NCI-H2196 (cell line): Measurements from ENCODE around the gene CLPTM1L.
"Not testable (repeated sequence)": the region's sequence is repeated elsewhere in the genome, so short reads cannot be mapped to it uniquely, and the experiment has no call there.

Experiments
- DNase-seq: peaks from one replicate; lab custom pipeline; 2025; ENCODE audit not compliant: unreplicated experiment; lab: John Stamatoyannopoulos, UW

The CLPTM1L gene

DNA sequence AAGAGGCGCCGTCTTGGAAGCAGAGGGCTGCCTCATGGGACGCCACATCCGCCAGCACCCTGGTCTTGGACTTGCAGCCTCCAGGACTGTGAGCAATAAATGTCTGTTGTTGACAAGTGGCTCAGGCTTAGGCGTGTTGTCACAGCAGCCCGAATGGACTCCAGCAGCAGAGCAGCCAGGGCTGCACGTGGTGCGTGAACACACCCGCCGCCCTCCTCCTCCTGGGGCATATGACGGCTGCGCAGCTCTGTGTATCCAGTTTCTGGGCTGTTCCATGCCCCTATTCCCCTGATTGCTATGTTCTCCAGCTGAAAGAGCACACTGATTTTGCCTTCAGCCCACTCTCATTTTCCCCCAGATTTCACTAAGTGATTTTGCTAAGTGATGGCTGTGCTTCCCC is 36.0 kb upstream of the CLPTM1L start:
- no peak for DNase-seq

DNA sequence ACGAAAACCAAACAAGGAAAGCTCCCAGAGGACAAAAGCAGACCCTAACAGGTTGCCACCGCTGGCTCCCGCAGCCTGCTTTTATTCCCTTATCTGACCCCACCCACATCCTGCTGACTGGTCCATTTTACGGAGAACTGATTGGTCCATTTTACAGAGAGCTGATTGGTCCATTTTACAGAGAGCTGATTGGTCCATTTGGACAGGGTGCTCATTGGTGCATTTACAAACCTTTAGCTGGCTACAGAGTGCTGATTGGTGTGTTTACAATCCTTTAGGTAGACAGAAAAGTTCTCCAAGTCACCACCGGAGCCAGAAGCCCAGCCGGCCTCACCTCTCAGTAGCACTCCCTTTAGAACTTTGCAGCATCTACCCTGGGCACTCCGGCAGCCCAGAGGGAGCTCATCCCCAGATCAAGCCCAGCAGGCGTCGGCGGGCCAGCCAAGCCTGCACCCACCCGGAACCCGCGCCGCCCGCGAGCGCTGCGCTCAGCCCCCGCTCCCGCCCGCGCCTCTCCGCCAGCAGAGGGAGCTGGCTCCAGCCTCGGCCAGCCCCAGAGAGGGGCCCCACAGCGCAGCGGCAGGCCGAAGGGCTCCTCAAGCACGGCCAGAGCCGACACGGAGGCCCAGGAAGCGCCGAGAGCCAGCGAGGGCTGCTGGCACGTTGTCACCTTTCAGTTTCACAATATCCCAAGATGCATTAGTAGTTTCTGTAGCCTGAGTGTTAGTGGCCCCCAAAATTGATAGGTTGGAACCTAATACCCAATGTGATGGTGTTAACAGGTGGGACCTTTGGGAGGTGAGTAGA is 35.3 kb upstream of the CLPTM1L start:
- DNase-seq = no peak

DNA sequence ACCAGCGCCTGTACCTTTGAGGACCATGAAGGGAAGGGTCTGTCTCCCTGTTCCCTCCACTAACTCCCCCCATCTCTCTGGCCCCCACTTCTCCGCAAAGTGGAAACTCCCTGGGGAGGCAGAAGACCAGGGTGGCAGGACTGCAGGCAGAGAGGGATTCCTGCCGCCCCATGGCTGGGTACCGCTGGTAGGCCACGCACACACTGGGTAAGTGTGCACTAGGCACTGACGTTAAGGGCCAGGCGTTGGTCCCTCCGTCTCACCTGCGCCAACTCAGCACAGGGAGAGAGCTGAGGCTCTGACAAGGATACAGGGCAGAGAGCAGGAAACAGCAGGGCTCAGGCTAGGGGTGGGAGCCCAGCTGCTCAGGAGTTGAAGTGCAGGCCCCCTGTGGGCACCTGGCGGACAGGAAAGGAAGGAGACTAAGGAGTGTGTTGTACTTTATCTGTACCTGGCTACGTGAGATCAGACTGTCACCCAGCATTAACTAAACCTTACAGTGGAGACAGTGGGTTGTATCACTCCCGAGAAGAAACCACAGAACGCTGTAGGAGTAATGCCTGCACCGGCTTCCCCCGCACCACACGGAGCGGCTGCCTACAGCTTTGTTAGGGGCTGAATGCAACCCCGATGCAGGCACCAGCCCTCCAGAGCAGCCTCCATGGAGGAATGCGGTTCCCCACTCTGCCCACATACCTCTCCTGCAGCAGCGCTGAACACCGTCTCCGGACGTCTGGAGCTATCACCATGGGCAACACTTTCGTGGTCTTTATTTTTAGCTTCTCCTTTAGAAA is 34.2 kb upstream of the CLPTM1L start:
- DNase-seq = no peak

DNA sequence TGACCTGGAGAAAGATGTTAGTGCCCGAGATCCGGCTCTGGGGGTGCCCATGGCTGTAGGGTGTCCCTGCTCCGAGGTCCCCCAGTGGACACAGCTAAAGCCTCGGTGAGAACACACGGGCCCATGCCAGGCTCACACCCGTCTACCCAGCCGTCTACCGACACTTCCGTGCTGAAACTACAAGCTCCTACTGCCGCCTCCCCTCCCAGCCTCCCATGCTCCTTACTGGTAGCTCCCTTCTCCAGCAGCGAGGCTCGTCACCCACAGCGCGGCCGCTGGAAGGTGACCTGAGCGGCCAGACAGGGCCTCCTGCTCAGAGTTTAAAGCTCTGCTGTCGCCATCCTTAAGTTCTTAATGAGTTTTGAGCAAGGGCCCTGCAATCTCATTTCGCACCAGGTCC is 33.2 kb upstream of the CLPTM1L start:
- no peak for DNase-seq

DNA sequence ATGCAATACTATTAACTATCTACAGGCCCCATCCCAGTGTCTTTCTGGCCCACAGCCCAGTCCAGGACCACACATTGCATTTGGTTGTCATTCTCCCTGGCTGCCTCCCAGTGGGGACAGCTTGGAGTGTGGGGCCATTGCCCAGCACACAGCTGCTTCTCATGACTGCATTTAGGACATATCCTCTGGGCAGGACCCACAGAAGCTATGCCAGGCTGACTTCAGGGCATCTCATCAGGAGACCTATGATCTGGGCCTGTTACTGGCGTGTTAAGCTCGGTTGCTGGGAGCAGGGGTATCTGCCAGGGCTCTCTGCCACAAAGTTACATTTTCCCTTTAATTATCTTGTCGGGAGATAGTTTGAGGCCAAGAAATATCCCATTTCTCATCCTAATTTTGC is 32.1 kb upstream of the CLPTM1L start:
- DNase-seq = no peak

DNA sequence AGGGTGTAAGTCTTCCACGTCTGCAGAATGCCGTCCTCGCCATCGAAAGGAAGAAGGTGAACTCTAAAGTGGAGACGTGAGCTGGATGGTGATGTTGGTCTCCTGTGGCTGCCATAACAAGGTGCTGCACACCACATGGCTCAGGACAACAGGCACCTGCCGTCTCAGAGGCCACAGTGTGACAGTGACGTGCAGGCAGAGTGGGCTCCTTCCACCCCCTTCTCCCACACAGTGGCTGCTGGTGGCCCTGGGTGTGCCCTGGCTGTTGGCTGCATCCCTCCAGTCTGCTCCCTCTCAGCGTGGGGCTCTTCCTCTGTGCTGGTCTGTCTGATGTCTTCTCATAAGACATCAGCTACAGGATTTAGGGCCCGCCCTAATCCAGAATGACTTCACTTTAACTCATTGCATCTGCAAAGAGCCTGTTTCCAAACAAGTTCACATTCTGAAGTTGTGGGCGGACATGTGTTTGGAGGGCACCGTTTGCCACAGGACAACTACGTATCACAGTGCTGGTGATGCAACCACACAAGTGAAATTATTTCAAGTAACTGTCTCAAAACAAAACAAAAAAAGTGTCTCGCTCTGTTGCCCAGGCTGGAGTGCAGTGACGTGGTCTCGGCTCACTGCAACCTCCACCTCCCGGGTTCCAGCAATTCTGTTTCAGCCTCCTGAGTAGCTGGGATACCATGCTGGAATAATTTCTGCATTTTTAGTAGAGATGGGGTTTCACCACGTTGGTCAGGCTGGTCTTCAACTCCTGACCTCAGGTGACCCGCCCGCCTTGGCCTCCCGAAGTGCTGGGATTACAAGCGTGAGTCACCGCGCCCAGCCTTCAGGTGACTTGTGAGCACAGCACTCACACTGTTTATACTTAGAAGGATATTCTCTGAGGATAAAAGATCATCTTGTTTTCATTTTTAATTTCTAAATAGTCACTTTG is 31.2 kb upstream of the CLPTM1L start:
- DNase-seq = no peak

DNA sequence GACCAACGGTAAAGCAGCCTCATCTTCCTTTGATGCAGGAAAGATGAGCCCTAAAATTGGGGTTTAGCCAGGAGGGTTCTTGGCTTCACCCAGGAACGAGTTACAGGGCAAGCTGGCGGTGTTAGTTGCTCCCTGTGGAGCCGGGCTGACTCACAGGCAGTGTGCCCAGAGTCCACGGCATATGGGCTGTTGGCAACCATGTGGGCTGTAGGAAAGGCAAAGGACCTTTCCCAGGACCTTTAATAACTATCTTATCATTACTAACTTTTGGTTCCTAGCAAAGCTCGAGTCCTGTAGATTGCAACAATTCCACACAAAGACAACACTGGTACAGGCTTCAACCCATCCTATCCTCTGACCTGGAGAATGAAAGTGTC is 29.8 kb upstream of the CLPTM1L start:
- DNase-seq = peak; percentile 25

DNA sequence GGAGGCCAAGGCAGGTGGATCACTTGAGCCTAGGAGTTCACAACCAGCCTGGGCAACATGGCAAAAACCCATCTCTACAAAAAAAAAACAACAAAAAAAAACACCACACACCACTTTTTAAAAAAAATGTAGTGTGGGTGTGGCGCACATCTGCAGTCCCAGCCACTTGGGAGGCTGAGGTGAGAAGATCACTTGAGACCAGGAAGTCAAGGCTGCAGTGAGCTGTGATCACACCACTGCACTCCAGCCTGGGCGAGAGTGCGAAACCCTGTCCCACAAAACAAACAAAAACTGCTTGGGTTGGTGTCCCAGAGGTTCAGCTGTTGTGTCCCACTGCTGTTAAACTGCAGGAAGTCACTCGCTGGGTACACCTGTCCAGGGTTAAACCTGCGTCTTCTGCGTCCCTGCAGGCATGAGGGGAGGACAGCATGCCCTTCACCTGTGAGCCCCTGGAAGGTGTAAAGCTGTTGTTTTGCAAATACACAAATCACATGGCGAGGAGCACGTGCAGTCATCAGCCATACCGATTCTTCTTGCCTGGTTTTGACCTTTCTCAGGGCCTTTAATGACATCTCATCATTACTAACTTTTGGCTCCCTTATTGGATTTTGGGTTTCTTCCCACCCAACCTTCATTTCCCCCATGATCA is 29.3 kb upstream of the CLPTM1L start:
- DNase-seq = no peak

DNA sequence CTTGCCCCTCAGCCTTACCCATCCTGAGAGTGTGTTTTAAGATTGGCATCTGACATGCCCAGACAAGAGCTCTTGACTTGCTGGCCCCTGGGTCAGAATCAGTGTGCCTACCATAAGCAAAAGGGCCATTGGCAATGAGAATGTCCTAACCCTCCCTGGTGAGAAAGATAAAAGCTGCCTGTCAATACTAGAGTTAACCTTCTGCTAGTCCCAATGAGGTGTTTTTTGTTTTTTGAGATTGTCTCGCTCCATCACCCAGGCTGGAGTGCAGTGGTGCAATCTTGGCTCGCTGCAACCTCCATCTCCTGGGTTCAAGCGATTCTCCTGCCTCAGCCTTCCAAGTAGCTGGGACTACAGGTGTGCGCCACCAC is 27.1 kb upstream of the CLPTM1L start:
- DNase-seq = not testable (repeated sequence)

DNA sequence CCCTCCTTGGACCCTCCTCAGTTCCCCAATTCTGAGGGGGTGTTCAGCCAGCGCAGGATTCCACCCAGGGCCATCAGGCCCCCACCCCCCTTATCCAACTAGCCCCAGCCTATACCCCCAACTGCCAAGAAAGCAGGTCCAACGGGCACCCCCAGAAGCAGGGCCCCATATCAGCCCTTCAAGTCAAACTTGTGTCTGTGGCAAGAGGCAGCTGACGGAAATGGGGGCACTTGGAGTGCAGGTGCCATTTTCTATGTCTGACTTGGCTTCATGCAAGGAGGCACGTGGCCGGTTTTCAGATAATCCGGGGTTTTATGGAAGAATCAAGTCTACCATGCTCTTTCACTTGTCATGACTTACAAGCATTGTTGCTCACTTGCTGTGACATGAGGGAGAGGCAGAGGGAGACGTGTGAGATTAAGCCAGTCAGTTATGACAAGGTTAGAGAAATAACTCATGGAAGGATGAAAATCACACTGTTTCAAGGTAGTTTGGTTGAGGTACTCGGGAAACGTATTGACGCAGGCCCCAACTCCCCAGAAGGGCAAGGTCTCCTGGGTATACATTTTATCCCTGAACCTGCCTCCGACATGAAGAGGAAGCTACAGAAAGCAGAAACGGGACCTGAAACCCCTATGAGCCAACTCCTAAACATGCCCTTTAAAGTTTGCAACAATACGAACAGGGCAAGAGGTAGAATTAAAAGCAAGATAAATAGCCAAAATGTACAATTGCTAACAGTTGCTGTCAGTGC is 26.5 kb upstream of the CLPTM1L start:
- no peak for DNase-seq

DNA sequence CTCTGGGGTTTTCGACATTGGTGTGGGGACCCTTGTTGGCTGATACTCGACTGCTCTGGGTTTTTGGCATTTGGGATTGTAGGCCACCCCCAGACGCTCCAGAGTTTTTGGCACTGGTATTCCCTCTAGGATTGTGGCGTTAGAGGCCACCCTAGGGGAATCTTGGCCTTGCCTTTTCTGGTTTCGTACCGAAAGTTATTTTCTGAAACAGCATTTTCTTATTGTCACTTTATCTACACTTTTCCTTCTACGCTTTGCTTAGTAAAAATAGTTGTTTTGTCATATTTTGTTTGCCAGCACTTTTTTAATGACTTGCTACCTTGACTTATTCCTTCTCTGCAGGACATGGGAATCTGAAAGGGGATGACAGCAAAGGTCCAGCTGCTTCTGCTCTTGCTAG is 25.1 kb upstream of the CLPTM1L start:
- DNase-seq = no peak

DNA sequence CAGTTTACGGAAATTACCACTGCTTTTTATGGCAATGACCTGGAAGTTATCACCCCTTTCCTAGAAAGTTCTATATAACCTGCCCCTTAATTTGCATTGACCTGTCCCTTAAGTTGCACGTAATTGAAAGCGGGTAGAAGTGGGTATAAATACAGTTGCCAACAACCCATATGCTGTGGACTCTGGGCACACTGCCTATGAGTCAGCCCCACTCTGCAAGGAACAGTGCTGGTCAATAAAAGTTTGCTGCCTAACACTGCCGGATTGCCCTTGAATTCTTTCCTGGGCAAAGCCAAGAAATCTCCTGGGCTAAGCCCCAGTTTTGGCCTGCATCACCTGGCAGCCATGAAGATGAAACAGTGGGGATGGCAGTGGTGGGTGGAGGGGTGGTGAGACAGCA is 23.9 kb upstream of the CLPTM1L start:
- DNase-seq = no peak

DNA sequence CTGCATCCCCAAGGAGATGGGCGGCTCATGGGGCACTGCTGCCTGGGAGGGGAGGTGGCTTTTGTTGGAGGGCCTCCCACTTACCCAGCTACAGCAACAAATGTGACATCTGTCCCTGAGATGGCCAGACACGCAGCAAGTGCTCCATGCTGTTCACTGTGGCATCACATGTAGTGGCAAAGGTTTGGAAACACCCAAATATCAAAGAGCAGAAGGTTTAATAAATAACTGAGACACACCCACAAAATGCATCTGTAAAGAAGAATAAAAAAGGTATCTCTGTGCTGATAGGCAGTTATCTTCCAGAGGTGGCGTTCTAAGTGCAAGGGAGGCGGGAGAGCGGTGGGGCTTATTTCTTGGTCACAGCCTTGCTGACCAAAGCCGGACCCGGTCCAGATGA is 23.3 kb upstream of the CLPTM1L start:
- DNase-seq = no peak

DNA sequence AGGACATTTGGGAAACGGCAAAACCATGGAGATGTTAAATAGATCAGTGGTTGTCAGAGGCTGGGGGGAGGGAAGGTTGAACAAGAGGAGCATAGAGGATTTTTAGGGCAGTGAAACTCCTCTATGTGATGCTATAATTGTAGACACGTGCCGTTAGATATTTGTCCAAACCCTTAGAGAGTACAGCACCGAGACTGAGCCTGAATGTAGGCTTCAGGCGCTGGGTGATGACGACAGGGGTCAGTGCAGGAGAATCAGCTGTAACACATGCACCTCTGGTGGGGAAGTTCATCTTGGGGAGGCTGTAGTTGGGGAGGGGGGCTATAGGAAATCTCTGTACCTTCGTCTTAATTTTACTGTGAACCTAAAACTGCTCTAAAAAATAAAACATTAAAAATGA is 22.2 kb upstream of the CLPTM1L start:
- no peak for DNase-seq

DNA sequence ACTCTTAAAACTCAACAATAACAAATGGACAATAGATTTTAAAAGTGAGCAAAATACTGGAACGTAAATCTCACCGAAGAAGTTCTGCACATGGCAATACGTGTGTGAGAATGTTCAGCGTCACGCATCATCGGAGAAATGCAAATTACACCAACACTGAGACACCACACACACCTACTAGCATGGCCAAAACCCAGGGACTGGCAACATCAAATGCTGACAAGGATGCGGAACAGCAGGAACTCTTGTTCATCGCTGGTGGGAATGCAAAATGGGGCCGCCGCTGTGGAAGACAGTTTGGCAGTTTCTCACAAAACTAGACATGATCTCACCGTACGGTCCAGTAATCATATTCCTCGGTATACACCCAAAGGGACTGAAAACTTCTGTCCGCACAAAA is 21.6 kb upstream of the CLPTM1L start:
- DNase-seq = no peak

DNA sequence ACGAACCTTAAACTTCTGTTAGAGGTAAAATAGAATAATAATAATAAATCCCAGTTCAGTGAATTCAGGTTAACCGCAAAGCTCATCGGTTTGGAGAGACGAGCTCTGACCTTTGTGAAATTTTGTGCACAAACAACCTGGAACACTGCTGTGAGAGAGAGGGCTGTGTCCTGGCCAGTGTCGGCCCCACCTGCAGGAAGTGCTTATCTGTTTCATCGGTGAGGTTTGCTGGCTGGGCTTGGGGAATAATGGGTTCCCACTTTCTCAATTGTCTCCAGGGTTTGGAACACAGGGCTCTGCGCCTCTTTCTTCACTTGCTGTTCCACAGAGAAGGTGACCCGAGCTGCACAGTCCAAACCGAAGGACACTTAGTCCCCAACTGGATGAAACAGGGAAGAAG is 19.3 kb upstream of the CLPTM1L start:
- no peak for DNase-seq

DNA sequence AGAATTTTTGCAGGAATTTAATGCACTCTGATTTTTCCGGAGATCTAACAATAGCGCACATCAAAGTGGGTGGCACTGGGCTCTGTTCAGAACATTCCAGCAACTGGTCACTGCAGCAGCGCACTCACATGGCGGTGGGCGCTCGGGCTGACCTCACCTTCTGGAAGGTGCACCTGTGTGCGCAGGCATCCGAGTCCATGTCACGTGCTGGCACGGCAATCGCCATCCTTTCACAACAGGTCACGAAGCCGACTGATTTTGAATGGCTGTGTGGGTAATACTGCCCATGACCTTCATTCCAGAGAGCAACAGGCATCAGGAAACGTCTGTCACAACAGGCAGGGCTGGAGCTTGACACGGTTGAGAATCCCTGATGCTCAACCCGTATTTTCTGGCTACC is 18.7 kb upstream of the CLPTM1L start:
- no peak for DNase-seq

DNA sequence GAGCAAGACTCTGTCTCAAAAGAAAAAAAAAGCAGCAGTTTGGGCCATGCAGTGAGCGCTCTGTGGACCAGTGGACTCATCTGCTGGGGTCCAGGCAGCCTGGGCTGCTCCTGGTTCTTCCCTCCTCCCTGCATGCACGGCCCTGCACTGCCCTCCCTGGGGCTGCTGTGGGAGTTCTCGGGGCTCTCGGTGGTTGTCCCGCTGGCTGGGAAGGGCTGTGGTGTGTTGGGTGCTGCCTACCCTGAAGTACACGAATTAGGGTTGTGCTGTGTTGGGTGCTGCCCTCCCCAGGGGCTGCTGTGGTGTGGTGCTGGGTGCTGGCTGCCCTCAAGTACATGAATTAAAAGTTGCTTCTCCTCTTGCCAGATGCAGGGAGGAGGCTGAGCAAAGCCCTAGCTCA is 18.3 kb upstream of the CLPTM1L start:
- DNase-seq = no peak

DNA sequence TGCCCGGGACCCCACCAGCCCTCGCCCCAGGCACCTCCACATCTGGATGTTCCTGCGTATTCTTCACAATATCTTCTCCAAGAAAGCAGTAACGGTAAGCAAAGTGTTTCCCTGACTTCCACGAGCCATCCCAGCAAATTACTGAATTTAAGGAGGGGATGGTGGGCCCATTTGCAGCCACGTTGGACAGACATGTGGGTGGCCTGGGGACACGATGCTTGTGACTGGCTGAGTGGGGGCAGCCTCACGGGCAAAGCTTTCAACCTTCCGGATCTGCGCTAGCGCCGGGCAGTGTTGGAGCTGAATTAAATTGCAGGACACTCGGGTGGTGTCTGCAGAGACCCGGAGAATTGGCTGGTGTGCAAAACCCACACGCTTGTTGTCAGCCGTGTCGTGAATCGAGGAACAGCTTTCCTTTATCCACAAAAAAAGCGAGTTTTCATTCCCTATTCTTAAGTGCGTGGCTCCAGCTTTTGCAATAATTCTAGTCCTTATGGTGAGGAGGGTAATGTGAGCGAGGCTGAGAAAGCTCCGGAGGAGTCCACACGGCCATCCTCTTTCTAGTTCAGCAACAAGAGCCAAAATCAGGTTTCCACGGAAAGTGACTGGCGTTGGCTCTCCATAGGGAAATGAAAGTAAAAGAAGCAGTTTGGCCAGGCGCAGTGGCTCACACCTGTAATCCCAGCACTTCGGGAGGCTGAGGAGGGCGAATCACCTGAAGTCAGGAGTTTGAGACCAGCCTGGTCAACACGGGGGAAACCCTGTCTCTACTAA is 17.5 kb upstream of the CLPTM1L start:
- DNase-seq = no peak

DNA sequence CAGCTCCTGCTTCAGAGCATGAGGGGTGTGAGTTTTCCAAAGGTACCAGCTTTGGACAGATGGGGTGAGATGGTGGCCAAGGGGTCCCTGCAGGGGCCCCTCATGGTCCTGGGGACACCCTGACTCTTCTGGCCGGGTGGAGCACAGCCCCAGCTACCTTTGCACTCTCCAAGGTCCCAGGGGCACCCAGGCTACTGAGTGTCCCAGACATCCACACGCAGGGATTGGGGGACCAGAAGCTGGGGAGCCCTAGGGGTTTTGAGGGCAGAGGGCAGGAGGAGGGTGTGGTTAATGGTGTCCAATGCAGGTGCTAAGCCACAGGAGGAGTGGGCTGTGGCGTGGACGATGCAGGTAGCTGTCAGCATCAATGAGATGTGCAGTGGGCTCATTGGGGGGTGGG is 16.0 kb upstream of the CLPTM1L start:
- DNase-seq = no peak
